Raji (cell line): ENCODE data around the gene FSD2.

Source experiments
- POLR2A ChIP-seq: IDR thresholded peaks from 2 replicates; pipeline ENCODE4 v1.6.1; 2011; ENCODE audit warnings: low read depth, low read length, control low read depth; ENCODE audit not compliant: insufficient read depth

FSD2 gene

GRCh38 chr15:82768414-82769054, 37.3 kb downstream of the FSD2 start:
- no peak for TF ChIP-seq POLR2A

- TF ChIP-seq POLR2A: no peak
Observed at GRCh38 chr15:82767163-82767829, 38.6 kb downstream of the FSD2 start.

GRCh38 chr15:82764740-82765139, 41.1 kb downstream of the FSD2 start:
- no peak for TF ChIP-seq POLR2A

- no peak for TF ChIP-seq POLR2A
Observed at GRCh38 chr15:82764117-82764490, 41.8 kb downstream of the FSD2 start.

- TF ChIP-seq POLR2A: no peak
Observed at GRCh38 chr15:82763361-82764116, 42.3 kb downstream of the FSD2 start.

- no peak for TF ChIP-seq POLR2A
Observed at GRCh38 chr15:82751308-82751707, 54.6 kb downstream of the FSD2 start.

- TF ChIP-seq POLR2A: no peak
Observed at GRCh38 chr15:82750831-82751180, 55.1 kb downstream of the FSD2 start.

- TF ChIP-seq POLR2A: peak; percentile 96
Observed at GRCh38 chr15:82749951-82750830, 55.7 kb downstream of the FSD2 start.

GRCh38 chr15:82748315-82748714, 57.6 kb downstream of the FSD2 start:
- TF ChIP-seq POLR2A: no peak

- no peak for TF ChIP-seq POLR2A
Observed at GRCh38 chr15:82743810-82744209, 62.1 kb downstream of the FSD2 start.

GRCh38 chr15:82742134-82742533, 63.7 kb downstream of the FSD2 start:
- no peak for TF ChIP-seq POLR2A

- no peak for TF ChIP-seq POLR2A
Observed at GRCh38 chr15:82739086-82739485, 66.8 kb downstream of the FSD2 start.

- no peak for TF ChIP-seq POLR2A
Observed at GRCh38 chr15:82737975-82738374, 67.9 kb downstream of the FSD2 start.

GRCh38 chr15:82731527-82731926, 74.3 kb downstream of the FSD2 start:
- TF ChIP-seq POLR2A: no peak

- TF ChIP-seq POLR2A: no peak
Observed at GRCh38 chr15:82730022-82730530, 75.8 kb downstream of the FSD2 start.
